HL-60/S4 treated with retinoic acid at 250 ng/mL for 4 days and 3 days (cell line): ENCODE data around the gene NOP10.
"Not testable (repeated sequence)": the region's sequence is repeated elsewhere in the genome, so short reads cannot be mapped to it uniquely, and the experiment has no call there.

ENCODE experiments used
- in situ Hi-C: fragments of 300-500 bp; cut with MboI; formaldehyde crosslinking; loops from 2 replicates; pipeline ENCODE4 v1.7.0; 2022; ENCODE audit warnings: low sequenced_read_pairs

Gene NOP10

GRCh38 chr15:34360298-34360697, 17.4 kb upstream of the NOP10 start:
- in situ Hi-C loops = loop anchor here (10.0 to 25.0 kb wide), 3 partner anchors 75 to 248 kb away; partner anchors contain the start of genes EMC7, GOLGA8A, GOLGA8B and PGBD4

DNA sequence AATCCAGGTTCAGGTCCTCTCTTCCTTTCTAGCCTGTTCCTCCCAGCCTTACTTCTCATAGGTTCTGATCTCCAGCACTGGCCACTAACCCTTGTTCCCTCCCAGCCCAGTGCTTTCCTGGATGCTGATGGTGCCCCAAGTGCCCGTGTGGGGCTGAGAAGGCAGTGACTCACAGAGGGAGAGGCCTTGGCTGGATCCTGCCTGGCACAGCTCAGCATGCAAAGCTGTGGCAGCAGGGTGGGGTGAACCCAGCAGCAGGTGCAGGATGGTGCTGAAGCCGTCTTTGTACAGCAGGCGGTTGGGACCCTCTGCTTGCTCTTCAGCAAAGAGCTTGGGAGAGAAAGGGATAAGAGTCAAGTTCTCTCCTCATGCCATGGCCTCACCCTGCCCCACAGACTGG, 16.5 kb upstream of the NOP10 start:
- in situ Hi-C loops = loop anchor here (25.0 kb wide), 2 partner anchors 228 to 247 kb away; partner anchors contain the start of genes EMC7, GOLGA8B and PGBD4

- in situ Hi-C loops = loop anchor here (25.0 kb wide), 2 partner anchors 228 to 247 kb away; partner anchors contain the start of genes EMC7, GOLGA8B and PGBD4
Observed at GRCh38 chr15:34358948-34359347, 16.0 kb upstream of the NOP10 start.

- in situ Hi-C loops = loop anchor here (25.0 kb wide), 2 partner anchors 229 to 246 kb away; partner anchors contain the start of genes EMC7, GOLGA8B and PGBD4
Observed at GRCh38 chr15:34358367-34358766, 15.4 kb upstream of the NOP10 start.

DNA sequence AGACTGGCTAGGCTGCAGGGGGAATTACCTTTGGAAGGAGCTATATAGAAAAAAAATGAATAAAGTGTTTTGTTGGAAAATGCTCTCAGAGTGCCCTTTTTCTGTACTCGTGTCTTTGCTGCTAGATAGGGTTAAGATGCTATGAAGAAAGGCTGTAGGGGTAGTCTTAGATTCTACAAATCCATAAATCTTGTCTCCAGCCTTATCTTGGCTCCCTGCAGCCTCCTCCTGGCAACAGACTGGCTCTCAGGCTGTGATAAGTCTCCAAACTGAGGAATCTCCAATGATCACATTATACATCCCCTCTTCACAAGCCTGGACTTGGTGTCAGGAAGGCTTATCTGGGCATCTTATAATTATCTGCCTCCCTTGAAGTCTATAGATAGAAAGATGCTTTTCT, 14.7 kb upstream of the NOP10 start:
- in situ Hi-C loops = loop anchor here (25.0 kb wide), 2 partner anchors 230 to 245 kb away; partner anchors contain the start of genes EMC7, GOLGA8B and PGBD4

DNA sequence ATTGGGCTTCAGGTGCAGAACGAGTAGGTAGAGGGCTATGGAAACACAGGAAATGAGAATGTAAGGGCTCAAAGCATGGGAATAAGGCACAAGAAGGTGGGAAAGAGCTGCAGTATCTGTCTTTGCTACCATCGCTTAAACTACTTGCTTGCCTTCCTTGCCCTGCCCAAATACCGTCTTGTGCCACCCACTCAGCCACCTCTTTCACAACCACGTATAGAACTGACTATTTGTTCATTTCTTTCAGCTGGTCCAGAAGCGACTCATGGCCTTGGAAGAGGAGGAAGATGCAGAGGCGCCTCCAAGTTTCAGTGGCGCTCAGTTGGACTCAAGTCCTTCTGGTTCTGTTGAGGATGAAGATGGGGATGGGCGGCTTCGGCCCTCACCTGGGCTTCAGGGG, 12.3 kb upstream of the NOP10 start:
- in situ Hi-C loops = loop anchor here (25.0 kb wide), 2 partner anchors 232 to 243 kb away; partner anchors contain the start of genes EMC7, GOLGA8B and PGBD4

- in situ Hi-C loops = loop anchor here (25.0 kb wide), 2 partner anchors 233 to 242 kb away; partner anchors contain the start of genes EMC7, GOLGA8B and PGBD4
Observed at GRCh38 chr15:34354286-34354685, 11.3 kb upstream of the NOP10 start.

DNA sequence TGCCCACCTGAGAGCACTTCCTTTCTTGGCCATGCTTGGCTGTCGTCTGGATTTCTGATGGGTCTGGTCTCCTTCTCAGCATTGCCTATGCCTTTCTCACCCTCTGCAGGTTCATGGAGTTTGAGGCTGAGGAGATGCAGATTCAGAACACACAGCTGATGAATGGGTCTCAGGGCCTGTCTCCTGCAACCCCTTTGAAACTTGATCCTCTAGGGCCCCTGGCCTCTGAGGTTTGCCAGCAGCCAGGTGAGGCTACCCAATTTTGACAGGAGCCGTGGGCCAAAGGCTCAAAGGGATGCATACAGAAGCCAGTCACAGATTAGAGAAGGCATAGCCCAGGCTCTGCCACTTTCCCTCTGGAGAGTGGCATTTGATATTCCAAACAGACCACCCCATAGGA, 10.7 kb upstream of the NOP10 start:
- in situ Hi-C loops = loop anchor here (25.0 kb wide), 2 partner anchors 234 to 241 kb away; partner anchors contain the start of genes EMC7, GOLGA8B and PGBD4

DNA sequence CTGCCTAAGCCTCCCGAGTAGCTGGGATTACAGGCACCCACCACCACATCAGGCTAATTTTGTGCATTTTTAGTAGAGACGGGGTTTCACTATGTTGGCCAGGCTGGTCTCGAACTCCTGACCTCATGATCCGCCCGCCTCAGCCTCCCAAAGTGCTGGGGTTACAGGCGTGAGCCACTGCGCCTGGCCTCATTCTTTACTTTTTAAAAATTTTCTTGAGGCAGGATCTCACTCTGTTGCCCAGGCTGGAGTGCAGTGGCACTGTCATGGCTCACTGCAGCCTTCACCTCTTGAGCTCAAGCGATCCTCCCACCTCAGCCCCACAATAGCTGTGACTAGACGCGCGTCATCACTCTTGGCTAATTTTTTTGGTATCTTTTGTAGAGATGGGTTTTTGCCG, 10.1 kb upstream of the NOP10 start:
- in situ Hi-C loops = loop anchor here (25.0 kb wide), 2 partner anchors 234 to 241 kb away; partner anchors contain the start of genes EMC7, GOLGA8B and PGBD4

- in situ Hi-C loops = loop anchor here (25.0 kb wide), 2 partner anchors 237 to 238 kb away; partner anchors contain the start of genes EMC7, GOLGA8B and PGBD4
Observed at GRCh38 chr15:34349769-34350168, 6.8 kb upstream of the NOP10 start.

GRCh38 chr15:34348735-34349300, 5.9 kb upstream of the NOP10 start:
- in situ Hi-C loops = no loop called here

- in situ Hi-C loops = no loop called here
Observed at GRCh38 chr15:34347951-34348638, 5.2 kb upstream of the NOP10 start.

DNA sequence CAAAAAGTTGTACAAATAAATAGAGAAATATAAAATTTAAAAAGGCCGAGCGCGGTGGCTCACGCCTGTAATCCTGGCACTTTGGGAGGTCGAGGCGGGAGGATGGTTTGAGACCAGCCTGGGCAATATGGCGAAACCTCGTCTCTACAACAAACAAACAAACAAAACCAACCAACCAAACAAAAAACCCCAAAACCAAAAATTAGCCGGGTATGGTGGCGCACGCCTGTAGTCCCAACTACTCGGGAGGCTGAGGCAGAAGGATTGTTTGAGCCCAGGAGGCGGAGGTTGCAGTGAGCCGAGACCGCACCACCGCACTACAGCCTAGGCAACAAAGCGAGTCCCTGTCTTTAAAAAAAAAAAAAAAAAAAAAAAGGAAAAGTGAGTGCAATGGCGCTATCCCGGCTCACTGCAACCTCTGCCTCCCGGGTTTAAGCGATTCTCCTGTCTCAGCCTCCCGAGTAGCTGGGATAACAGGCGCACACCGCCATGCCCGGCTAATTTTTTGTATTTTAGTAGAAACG, 661 bp downstream of the NOP10 start:
- in situ Hi-C loops = not testable (repeated sequence)

- in situ Hi-C loops = no loop called here
Observed at GRCh38 chr15:34341381-34342212, 1.3 kb downstream of the NOP10 start.

DNA sequence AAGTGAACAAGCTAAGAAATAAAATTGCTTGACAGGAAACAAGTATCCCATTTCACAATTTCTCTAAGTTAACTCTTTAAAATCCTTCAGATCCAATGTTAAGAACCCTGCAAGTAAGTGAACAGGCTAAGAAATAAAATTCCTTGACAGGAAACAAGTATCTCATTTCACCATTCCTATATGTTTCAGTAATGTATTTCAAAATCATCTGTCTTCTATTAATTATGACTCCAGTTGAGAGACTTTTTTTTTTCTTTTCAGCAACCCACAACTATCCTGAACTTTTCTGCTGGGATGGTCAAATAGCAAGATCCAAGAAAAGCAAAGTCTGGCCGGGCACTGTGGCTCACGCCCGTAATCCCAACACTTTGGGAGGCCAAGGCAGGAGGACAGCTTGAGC, 3.0 kb downstream of the NOP10 start:
- in situ Hi-C loops = no loop called here

DNA sequence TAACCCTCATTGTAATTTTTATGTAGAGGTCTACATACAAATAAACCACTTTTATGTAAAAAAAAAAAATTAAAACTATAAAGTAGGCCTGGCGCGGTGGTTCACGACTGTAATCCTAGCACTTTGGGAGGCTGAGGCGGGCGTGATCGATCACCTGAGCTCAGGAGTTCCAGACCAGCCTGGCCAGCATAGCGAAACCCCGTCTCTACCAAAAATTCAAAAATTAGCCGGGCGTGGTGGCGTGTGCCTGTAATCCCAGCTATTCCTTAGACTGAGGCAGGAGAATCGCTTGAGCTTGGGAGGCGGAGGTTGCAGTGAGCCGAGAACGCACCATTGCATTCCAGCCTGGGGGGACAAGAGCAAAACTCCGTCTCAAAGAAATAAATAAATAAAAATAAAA, 4.6 kb downstream of the NOP10 start:
- in situ Hi-C loops = no loop called here

DNA sequence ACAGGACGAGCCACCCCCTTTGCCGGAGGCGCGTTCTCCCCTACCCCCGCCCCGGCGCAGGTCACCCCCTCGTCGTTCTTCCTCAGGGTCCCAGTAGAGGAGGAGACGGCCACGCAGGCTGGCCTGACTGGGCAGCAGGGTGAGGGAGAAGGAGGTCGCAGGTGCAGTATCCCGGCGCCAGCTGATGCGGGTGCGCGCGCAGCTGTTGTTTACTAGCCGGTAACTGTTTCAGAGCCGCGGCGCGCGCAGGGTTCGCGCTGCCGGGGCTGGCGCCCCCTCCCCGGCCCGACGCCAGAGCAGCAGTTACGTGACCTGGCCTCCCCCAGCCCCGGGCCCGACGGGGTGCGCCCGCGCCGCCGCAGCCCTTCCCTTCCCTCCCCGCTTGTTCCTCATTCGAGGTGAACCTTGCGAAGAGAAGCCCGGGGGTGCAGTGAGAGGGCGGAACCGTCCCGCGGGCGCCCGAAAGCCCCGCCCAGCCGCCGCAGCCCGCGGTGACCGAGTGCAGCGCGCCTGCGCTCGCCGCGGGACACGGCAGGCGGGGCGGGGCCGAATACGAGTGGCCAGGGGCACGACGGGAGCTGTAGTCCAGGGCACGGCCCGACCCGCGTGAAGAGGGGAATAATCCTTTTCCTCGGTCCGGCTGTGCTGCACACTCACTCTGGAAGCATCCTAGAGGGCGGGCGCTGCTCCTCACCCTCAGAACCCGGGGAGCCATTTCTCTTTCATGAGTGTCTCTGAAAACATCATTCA, 5.2 kb downstream of the NOP10 start, which contains the start of gene SLC12A6:
SLC12A6 (minus strand) TSS at position 225 of the 750 bp plus-strand sequence. CDS start 1,101 bp downstream, outside the sequence.
- in situ Hi-C loops = no loop called here

DNA sequence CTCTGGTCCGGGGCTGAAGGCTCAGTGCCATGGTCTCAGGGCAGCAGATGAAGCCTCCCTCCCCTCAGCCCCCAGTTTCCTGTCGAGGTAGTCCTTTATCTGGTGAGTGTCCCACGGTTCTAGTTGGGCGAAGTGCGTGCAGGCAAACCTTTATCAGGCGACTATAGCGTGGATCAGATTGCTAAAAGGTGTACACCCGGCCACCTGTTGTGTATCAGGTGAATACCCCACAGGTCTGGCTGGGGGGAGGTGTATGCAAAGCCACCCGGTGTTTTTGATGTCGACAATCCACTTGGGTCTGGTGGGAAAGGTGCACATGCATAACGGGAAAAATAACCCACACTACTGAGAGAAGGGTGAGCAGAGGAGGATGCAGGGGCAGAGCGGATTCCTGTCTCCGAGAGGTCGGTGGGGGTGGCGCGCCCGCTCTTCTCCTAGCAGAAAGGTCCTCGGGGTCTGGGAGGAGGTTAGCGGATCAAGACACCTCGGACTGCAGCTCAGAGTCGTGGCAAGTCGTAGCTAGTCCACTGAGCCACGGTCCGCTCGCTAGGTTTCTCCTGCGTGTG, 5.9 kb downstream of the NOP10 start:
- in situ Hi-C loops = no loop called here

DNA sequence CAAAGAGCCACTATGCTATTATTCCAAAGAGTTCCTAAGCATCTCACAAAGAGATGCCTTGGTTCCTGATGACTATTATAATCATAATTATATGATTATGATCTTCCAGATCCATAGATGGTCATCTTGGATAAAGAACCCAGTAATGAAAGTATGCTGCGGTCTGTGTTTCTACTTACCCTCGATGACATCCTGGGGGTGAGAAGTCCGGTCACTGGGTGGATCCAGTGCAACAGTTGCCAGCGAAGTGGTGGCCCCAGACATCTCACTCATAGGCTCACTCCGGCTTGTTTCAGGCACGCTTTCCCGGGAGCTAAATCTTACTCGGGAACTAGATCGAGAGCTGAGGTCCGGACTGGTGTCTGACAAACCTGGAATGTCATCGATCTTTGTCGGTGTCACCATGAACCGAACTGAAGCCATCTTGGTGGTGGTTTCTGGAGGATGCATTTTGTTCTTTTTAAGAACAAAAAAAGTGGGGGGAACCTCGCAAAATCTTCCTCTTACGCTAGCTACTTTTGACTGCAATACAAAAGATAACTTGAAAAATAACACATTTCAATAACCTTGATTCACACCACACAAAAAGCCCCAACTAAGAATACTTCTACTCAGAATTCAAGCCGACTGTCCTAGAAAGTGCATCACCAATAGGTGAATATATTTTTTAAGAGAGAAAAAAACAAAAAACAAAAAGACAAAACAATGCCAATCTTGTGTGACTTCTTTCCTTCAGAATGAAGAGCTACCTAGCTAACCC, 6.5 kb downstream of the NOP10 start:
- in situ Hi-C loops = no loop called here
